SK-N-SH (cell line): ENCODE results near the gene SHKBP1. TPM values are rescaled to one million over a fixed set of nuclear protein-coding genes. Genes with fewer than 3 reads are reported as not detected.

Source experiments
- CTCF ChIA-PET: fragments of 300-600, 350-600 bp; formaldehyde crosslinking; extraction: SDS; loops from one replicate; lab custom pipeline; 2021; lab: Yijun Ruan, JAX
- POLR2A ChIA-PET: fragments of 350-600 bp; sonication (Branson Sonifier 250); formaldehyde crosslinking; extraction: SDS; loops from one replicate; lab custom pipeline; 2020; ENCODE audit warnings: antibody characterized with exemption, inconsistent platforms; lab: Yijun Ruan, JAX
- DNase-seq: peaks from one replicate; pipeline ENCODE4 v3.0.0; 2012
- H2AFZ ChIP-seq: fragments of 200-600 bp; sonication (generic); 2 replicates; pipeline ENCODE4 v1.8.1; 2016; ENCODE audit warnings: antibody characterized with exemption, mild to moderate bottlenecking, low read depth
- H3F3A ChIP-seq: fragments of 200-600 bp; sonication (generic); replicated peaks from 2 replicates; pipeline ENCODE3; 2016; ENCODE audit warnings: antibody characterized with exemption, mild to moderate bottlenecking; ENCODE audit not compliant: insufficient read depth
- H3K27ac ChIP-seq, 2 experiments: fragments of 200-500 bp in 1 of 2; fragments of 200-600 bp in 1 of 2; sonication (Bioruptor generic) in 1 of 2; sonication (generic), shearing (Covaris generic) in 1 of 2; 2 replicates each; pipeline versions ENCODE4 v1.5.1 to v1.6.1; 2014 to 2016; ENCODE audit warnings: low read depth in 2 of 2, inconsistent platforms in 1 of 2, low read length in 1 of 2, mild to moderate bottlenecking in 1 of 2, mixed read lengths in 1 of 2
- H3K27me3 ChIP-seq: fragments of 200-600 bp; sonication (generic), shearing (Covaris generic); 2 replicates; pipeline ENCODE4 v1.6.1; 2016; ENCODE audit warnings: mixed run types; ENCODE audit not compliant: insufficient read depth
- H3K36me3 ChIP-seq, 2 experiments: fragments of 200-500 bp in 1 of 2; fragments of 200-600 bp in 1 of 2; sonication (Bioruptor generic) in 1 of 2; sonication (generic) in 1 of 2; replicated peaks in 1 of 2; 2 replicates each; pipeline versions ENCODE3 to v1.5.1; 2014 to 2016; ENCODE audit warnings: low read length in 1 of 2, mild to moderate bottlenecking in 1 of 2; ENCODE audit not compliant: insufficient read depth in 2 of 2, control insufficient read depth in 1 of 2
- H3K4me1 ChIP-seq, 2 experiments: fragments of 200-500 bp in 1 of 2; fragments of 200-600 bp in 1 of 2; sonication (Bioruptor generic) in 1 of 2; sonication (generic), shearing (Covaris generic) in 1 of 2; 2 replicates each; pipeline versions ENCODE4 v1.5.1 to v1.6.1; 2014 to 2016; ENCODE audit warnings: low read depth in 1 of 2, low read length in 1 of 2, mixed run types in 1 of 2; ENCODE audit not compliant: insufficient read depth in 2 of 2, control insufficient read depth in 1 of 2
- H3K4me2 ChIP-seq: fragments of 200-600 bp; sonication (generic), shearing (Covaris generic); 2 replicates; pipeline ENCODE4 v1.6.1; 2017; ENCODE audit warnings: mixed run types
- H3K4me3 ChIP-seq, 2 experiments: fragments of 200-500 bp in 1 of 2; fragments of 200-600 bp in 1 of 2; sonication (Bioruptor generic) in 1 of 2; sonication (generic), shearing (Covaris generic) in 1 of 2; 2 replicates each; pipeline versions ENCODE4 v1.5.1 to v1.8.1; 2014 to 2016; ENCODE audit warnings: low read depth in 2 of 2, inconsistent platforms in 1 of 2, low read length in 1 of 2, mild to moderate bottlenecking in 1 of 2, mixed read lengths in 1 of 2, moderate library complexity in 1 of 2
- H3K79me2 ChIP-seq: fragments of 200-600 bp; sonication (generic); 2 replicates; pipeline ENCODE4 v1.8.1; 2017; ENCODE audit warnings: mild to moderate bottlenecking; ENCODE audit not compliant: insufficient read depth
- H3K9ac ChIP-seq: fragments of 200-600 bp; sonication (generic); 2 replicates; pipeline ENCODE4 v1.6.1; 2017; ENCODE audit warnings: mixed run types
- H3K9me2 ChIP-seq: fragments of 200-600 bp; sonication (generic); 2 replicates; pipeline ENCODE4 v1.6.1; 2017; ENCODE audit warnings: mixed run types
- H3K9me3 ChIP-seq: fragments of 200-600 bp; sonication (generic); 2 replicates; pipeline ENCODE4 v1.6.1; 2017; ENCODE audit warnings: mixed run types, mild to moderate bottlenecking, moderate library complexity
- H4K20me1 ChIP-seq: fragments of 200-600 bp; sonication (generic); 2 replicates; pipeline ENCODE4 v1.6.1; 2017; ENCODE audit warnings: mild to moderate bottlenecking, mixed run types; ENCODE audit not compliant: insufficient read depth
- CHD2 ChIP-seq: fragments of 150-350 bp; IDR thresholded peaks from 2 replicates; pipeline ENCODE4 v1.6.1; 2018; ENCODE audit warnings: low read length; ENCODE audit not compliant: partially characterized antibody
- EP300 ChIP-seq, 2 experiments: IDR thresholded peaks; 2 replicates each; pipeline versions ENCODE4 v1.4.0 to v1.6.1; 2012; ENCODE audit warnings: borderline replicate concordance in 1 of 2, low read depth in 1 of 2, low read length in 1 of 2
- FOXM1 ChIP-seq: IDR thresholded peaks from 2 replicates; pipeline ENCODE4 v1.4.0; 2012; ENCODE audit warnings: low read depth, mild to moderate bottlenecking
- GABPA ChIP-seq: IDR thresholded peaks from 2 replicates; pipeline ENCODE4 v1.4.0; 2012; ENCODE audit warnings: low read depth, mild to moderate bottlenecking
- IRF3 ChIP-seq: fragments of 150-350 bp; IDR thresholded peaks from 2 replicates; pipeline ENCODE4 v1.6.1; 2016; ENCODE audit warnings: mild to moderate bottlenecking, low read depth, low read length
- JUND ChIP-seq: IDR thresholded peaks from 2 replicates; pipeline ENCODE4 v1.4.0; 2012
- MEF2A ChIP-seq: IDR thresholded peaks from 2 replicates; pipeline ENCODE4 v1.4.0; 2012; ENCODE audit warnings: low read depth, borderline replicate concordance
- NRF1 ChIP-seq: IDR thresholded peaks from 2 replicates; pipeline ENCODE4 v1.6.1; 2012; ENCODE audit warnings: low read depth, mild to moderate bottlenecking, low read length
- RFX5 ChIP-seq: IDR thresholded peaks from 2 replicates; pipeline ENCODE4 v1.6.1; 2012; ENCODE audit warnings: mild to moderate bottlenecking, improper control_type of control experiment, low read length
- WGBS: methylation state at CpG from one replicate; pipeline ENCODE4 v1.1.6; 2017; ENCODE audit warnings: low lambda C conversion rate; 5-methylcytosine and 5-hydroxymethylcytosine counted together
- polyA plus RNA-seq, 3 experiments: library from polyadenylated mRNA; depleted of rRNA; stranded (reverse); fragments of >200 nt; gene quantifications; 2 replicates each; pipeline ENCODE4 v1.2.3, GENCODE V29; 2012

SHKBP1 gene
- polyA plus RNA-seq, 1 of the 3 experiments (the other 2 are of a cell fraction) = 62.7 TPM

- H3K4me1 ChIP-seq = peaks cover 0 to 5% of the 10 kb centered on the region in 2 experiments; a peak in 1 of 4 replicates
- no peak overlapping the region for H3K9ac ChIP-seq
- no peak overlapping the region for H3K4me3 ChIP-seq
- H3K9me3 ChIP-seq = no peaks in the 10 kb centered on the region
- ChIA-PET CTCF (interaction anchor here (0.6 kb wide), 1 partner anchor 179 kb away, joined by 3 read pairs; no protein-coding TSS in a partner anchor), POLR2A (no interaction called here)
- H3K9me2 ChIP-seq = no peaks in the 10 kb centered on the region
- H3K79me2 ChIP-seq = no peaks in the 10 kb centered on the region
- 92% methylated on average over 39 of the region's 39 CpGs for WGBS
- no peaks in the 10 kb centered on the region for H3K27me3 ChIP-seq
- H3F3A ChIP-seq = peaks cover 3% of the 10 kb centered on the region
- no peaks in the 10 kb centered on the region for H4K20me1 ChIP-seq
- peak; percentile 45 for DNase-seq
- H2AFZ ChIP-seq = no peak overlapping the region
- TF ChIP-seq NRF1 = no peak
- no peak for TF ChIP-seq IRF3
- TF ChIP-seq RFX5 = no peak
- no peak for TF ChIP-seq EP300 (IDR thresholded peaks at IDR 0.05; ENCODE audit: borderline replicate concordance in 1 of 2, low read depth in 1 of 2, low read length in 1 of 2)
- TF ChIP-seq CHD2 = no peak
- no peak for TF ChIP-seq GABPA
- no peak for TF ChIP-seq FOXM1
- TF ChIP-seq JUND = no peak
- no peaks in the 10 kb centered on the region for H3K36me3 ChIP-seq
- no peak overlapping the region for H3K4me2 ChIP-seq
- no peak overlapping the region for H3K27ac ChIP-seq
Observed at GRCh38 chr19:40627486-40628279, 51.0 kb downstream of the SHKBP1 start.

DNA sequence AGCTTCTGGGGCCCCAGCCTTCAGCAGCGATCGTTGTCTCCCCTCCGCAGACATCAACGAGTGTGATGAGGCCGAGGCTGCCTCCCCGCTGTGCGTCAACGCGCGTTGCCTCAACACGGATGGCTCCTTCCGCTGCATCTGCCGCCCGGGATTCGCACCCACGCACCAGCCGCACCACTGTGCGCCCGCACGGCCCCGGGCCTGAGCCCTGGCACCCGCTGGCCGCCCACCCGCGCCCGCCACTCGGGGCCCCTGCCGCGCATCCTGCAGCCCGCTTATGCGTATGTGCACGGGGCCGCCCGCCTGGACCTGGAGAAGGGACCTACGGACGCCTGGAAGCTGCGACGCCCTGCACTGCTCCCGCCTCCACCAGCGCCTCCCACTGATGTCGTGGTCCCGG, 52.7 kb downstream of the SHKBP1 start:
- ChIA-PET POLR2A (no interaction called here), CTCF (no interaction called here)
- Histone ChIP-seq H3K27ac (no peak overlapping the region), H3K27me3 (no peaks in the 10 kb centered on the region), H3K9me2 (no peaks in the 10 kb centered on the region), H3K9ac (no peak overlapping the region), H3K4me2 (no peak overlapping the region), H3K79me2 (no peaks in the 10 kb centered on the region), H3F3A (peaks cover 3% of the 10 kb centered on the region), H3K4me1 (peaks cover 0 to 7% of the 10 kb centered on the region in 2 experiments; a peak in 1 of 4 replicates), H3K4me3 (no peak overlapping the region), H3K9me3 (no peaks in the 10 kb centered on the region), H3K36me3 (no peaks in the 10 kb centered on the region), H2AFZ (no peak overlapping the region), H4K20me1 (no peaks in the 10 kb centered on the region)
- DNase-seq = peak; percentile 15
- 95% methylated on average over 37 of the region's 42 CpGs for WGBS
- TF ChIP-seq IRF3 (no peak), MEF2A (no peak), FOXM1 (no peak), NRF1 (no peak)
